Stimulated activated CD4-positive, alpha-beta T cell treated with anti-CD3 and anti-CD28 coated beads, Interleukin-2, amount 100 ng/mL, for 4 hours (primary cell): ENCODE measurements around the gene NANS.
"Not testable (repeated sequence)": the region's sequence is repeated elsewhere in the genome, so short reads cannot be mapped to it uniquely, and the experiment has no call there.

Source experiments
- DNase-seq: peaks from one replicate; pipeline ENCODE4 v3.0.0-alpha.2; 2020; ENCODE audit warnings: low read depth

NANS gene

GRCh38 chr9:98039607-98040017, 16.9 kb upstream of the NANS start:
- DNase-seq: no peak

GRCh38 chr9:98040212-98040611, 16.3 kb upstream of the NANS start:
- DNase-seq: no peak

- DNase-seq: no peak
Observed at GRCh38 chr9:98043915-98044314, 12.6 kb upstream of the NANS start.

- no peak for DNase-seq
Observed at GRCh38 chr9:98045234-98046179, 11.0 kb upstream of the NANS start.

- no peak for DNase-seq
Observed at GRCh38 chr9:98046180-98046543, 10.4 kb upstream of the NANS start.

- no peak for DNase-seq
Observed at GRCh38 chr9:98047002-98047401, 9.5 kb upstream of the NANS start.

GRCh38 chr9:98049288-98050072, 7.1 kb upstream of the NANS start:
- no peak for DNase-seq

- DNase-seq: no peak
Observed at GRCh38 chr9:98050351-98050750, 6.2 kb upstream of the NANS start.

- no peak for DNase-seq
Observed at GRCh38 chr9:98054376-98054951, 2.1 kb upstream of the NANS start.

- DNase-seq: no peak
Observed at GRCh38 chr9:98057138-98057799, 737 bp downstream of the NANS start.

GRCh38 chr9:98062161-98062560, 5.6 kb downstream of the NANS start:
- no peak for DNase-seq

- DNase-seq: no peak
Observed at GRCh38 chr9:98064623-98065392, 8.3 kb downstream of the NANS start.

GRCh38 chr9:98066235-98066634, 9.7 kb downstream of the NANS start:
- DNase-seq: no peak

GRCh38 chr9:98067184-98067583, 10.7 kb downstream of the NANS start:
- no peak for DNase-seq

GRCh38 chr9:98069551-98069950, 13.0 kb downstream of the NANS start:
- no peak for DNase-seq

- no peak for DNase-seq
Observed at GRCh38 chr9:98070704-98071103, 14.2 kb downstream of the NANS start.

GRCh38 chr9:98071737-98072136, 15.2 kb downstream of the NANS start:
- DNase-seq: no peak

- DNase-seq: peak; percentile 40
Observed at GRCh38 chr9:98074115-98074990, 17.8 kb downstream of the NANS start.

- no peak for DNase-seq
Observed at GRCh38 chr9:98075332-98075805, 18.8 kb downstream of the NANS start.

- not testable (repeated sequence) for DNase-seq
Observed at GRCh38 chr9:98076514-98076890, 20.0 kb downstream of the NANS start.
